GM19043 (cell line): ENCODE data around the gene DUSP2.
A peak's percentile ranks its signal among the peaks of the same experiment; 100 is the strongest.
"Not testable (repeated sequence)": the region's sequence is repeated elsewhere in the genome, so short reads cannot be mapped to it uniquely, and the experiment has no call there.

ENCODE experiments used
- ATAC-seq: cut with Tn5 transposase; IDR thresholded peaks from one replicate; pipeline ENCODE4 v1.9.1; 2021; ENCODE audit warnings: low read depth; ENCODE audit not compliant: unreplicated experiment

DUSP2 gene

DNA sequence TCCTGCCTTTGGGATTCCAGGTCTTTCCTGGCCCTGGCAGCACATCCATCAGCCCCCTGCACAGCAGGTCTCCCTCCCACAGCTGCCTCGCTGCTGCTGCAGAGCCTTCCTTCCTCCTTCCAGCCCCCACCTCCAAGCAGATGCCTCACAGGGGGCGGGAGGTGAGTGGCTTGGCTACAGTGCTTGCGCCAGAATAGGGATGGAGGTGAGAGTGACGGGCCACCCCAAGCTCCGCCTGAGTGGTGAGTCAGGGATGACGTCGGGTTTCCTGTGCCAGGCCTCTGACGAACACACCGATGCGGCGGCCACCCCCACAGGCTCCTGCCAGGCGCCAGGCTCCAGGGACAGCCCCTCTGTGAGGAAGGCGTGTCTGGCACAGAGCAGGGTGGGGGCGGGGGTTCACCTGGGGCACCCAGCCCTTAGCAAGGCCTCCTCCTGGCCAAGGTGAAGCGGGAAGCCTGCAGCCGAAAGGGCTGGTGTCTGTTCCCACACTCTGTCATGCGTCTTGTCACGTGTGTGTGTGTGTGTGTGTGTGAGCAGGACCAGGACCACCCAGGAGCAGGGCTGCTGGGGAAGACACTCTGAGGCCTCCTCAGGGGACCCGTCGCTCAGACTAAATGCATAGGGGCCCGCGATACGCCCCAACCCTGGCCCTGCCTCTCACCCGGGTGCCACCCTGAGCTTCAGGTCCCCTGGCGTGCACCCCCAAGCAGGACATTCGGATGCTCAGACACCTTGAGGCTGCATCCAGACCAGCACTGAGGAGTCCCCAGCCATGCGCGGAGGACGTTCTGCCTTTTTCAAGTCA, 3.4 kb upstream of the DUSP2 start:
- ATAC-seq = peak; percentile 32

GRCh38 chr2:96147593-96148201, 2.5 kb upstream of the DUSP2 start:
- ATAC-seq = no peak

GRCh38 chr2:96146881-96147592, 1.8 kb upstream of the DUSP2 start:
- no peak for ATAC-seq

GRCh38 chr2:96146153-96146880, 1.1 kb upstream of the DUSP2 start:
- no peak for ATAC-seq

DNA sequence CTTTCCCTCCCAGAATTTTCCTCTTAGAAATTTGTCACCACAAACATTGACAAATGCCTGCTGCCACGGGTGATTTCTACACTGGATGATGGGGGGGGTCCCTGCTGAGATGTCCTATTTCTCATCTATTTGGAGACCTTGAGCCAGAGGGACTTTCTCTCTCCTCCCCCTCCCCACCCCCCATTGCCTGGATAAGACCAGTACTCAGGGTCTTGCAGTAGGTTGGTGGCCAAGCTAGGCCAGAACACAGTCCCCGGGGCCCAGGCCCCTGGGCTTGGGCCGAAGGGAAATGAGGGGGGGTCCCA, 560 bp upstream of the DUSP2 start:
- no peak for ATAC-seq

- ATAC-seq = no peak
These were observed 682 bp downstream of the DUSP2 start for GRCh38 chr2:96144481-96145035.

GRCh38 chr2:96143848-96144480, 1.3 kb downstream of the DUSP2 start:
- no peak for ATAC-seq

DNA sequence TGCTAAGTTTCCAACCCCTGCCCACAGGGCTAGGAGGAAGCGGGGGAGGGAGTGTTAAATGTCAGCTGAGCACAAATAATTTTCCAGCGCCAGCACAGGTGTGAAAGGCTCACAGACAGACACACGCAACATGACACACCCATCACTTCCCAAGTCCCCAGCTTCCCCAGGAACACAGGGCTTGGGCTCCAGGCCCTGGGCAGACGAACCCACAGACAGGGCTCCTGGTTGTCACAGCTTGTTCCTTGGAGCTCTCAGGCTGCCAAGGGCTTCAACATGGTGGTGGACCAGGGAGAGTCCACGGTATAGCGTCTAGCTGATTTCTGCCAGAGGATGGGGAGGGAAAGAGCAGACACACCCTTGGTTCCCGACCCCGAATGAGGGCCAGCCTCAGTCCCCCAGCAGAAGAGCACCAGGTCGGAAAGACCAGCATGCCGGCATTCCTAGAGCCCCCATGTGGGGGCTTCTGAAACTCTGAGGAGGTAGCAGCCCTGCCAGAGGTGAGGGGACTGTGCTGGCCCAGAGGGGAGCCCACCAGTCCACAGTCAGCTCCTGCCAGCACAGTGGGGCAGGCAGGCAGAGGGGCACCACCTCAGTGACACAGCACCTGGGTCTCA, 1.9 kb downstream of the DUSP2 start:
- no peak for ATAC-seq

DNA sequence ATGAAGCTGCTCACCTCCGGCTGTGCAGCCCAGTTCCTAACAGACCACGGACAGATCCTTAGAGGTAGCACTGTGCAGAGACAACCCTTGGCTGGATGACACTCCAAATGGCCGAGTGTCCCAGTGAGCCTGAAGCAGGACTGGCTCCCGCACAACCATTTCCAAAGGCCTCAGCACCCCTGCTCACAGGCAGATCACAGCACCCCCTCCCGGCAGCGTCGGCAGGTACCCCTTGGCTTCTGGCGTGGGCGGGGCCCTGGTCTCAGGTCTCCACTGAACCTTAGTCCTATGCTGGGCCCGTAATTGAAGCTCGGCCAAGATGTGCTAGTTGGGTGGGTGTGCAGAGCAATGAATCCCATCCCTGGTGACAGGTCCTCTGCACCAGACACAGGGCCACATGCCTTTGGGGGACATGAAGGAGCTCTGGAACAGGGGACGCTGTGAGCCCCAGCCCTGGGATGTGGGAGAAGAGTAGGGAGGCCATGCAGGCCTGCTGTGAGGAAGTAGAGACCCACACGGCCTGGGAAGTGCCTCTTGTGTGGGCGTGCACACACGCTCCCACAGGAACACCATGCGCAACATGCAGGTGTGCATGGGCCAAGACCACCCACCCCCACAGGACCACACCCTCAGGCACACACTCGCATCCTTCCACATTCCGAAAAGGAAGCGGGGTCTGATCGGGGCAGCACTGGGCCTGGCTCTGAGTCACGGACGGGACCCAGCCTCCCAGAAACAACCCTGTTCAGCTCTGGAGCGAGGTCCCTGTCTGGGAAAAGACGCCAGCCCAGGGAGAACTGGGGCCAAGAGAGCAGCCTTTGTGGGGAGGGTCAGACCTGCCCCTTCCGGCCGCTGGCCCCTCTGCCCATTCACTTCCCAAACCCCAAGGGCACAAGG, 2.8 kb downstream of the DUSP2 start:
- no peak for ATAC-seq

GRCh38 chr2:96141624-96141967, 3.6 kb downstream of the DUSP2 start:
- not testable (repeated sequence) for ATAC-seq

DNA sequence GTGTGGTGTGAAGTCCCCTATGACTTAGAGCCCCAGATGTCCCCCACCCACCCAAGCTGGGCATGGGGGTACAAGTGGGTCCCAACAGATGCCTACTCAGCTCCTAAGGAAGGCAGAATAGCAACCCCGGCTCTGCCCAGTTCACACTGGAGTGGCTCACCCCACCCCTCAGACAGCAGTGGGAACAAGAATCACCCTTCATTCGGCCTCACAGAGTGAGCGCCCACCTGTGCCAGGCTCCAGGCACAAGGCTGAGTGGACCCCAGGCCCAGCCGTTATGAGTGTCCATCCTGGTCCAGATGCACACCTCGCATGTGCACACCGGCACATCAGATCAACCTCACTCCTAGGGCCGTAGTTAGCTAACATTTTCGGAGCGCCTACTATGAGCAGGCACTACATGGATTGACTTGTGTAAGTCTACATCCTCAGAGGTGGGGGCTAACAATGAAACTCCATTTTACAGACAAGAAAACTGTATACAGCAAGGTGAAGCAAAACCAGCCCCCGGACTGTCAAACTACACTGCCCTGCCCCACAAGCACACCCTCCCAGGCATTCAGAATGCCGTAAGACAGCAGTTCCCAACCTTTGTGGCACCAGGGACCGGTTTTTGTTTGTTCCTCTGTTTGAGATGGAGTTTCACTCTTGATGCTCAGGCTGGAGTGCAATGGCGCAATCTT, 4.2 kb downstream of the DUSP2 start:
- no peak for ATAC-seq

GRCh38 chr2:96139181-96139758, 6.0 kb downstream of the DUSP2 start:
- no peak for ATAC-seq

DNA sequence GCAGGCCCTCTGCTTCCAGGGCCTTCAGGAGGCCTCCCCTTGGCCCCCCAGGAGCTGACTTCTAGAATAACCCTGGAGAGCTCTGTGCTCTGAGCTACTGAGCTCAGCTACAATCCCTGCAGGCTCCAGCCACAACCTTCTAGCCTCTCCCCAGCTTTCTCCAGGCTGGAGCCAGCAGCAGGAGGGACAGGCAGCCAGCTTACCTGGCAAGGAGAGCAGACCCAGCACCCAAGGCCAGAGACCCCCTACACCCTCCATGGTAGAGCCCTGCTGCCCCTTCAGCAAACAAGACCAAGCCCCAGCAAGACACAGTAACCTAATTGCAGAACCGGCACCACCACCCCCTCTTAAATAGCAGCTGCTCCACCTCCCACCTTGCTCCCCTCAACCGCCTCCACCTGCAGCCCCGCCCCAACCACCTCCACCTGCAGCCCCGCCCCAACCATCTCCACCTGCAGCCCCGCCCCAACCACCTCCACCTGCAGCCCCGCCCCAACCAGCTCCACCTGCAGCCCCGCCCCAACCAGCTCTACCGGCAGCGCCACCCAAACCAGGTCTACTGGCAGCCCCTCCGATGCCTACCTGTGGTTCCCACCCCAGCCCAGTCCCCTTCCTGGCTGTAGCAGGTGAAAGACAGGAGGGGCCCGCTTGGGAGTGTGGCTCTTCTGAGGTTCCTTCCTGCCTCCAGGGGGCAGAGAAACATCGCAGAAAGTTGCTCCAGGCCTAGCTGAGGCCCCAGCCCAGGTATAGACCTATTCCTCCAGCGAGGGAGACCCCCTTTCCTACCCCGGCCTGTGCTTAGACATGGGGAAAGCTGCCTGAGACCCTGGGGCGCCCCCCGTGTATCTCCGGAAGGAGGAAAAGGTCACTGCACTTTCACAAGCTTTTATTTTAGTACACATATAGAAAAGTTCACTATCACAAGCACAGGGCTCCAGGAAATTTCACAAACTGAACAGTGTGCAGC, 6.8 kb downstream of the DUSP2 start, which contains the start of gene ASTL:
TSS of gene ASTL (minus strand) at position 324 of the 967 bp plus-strand sequence. CDS start at position 258, 66 bp downstream.
- ATAC-seq = no peak

DNA sequence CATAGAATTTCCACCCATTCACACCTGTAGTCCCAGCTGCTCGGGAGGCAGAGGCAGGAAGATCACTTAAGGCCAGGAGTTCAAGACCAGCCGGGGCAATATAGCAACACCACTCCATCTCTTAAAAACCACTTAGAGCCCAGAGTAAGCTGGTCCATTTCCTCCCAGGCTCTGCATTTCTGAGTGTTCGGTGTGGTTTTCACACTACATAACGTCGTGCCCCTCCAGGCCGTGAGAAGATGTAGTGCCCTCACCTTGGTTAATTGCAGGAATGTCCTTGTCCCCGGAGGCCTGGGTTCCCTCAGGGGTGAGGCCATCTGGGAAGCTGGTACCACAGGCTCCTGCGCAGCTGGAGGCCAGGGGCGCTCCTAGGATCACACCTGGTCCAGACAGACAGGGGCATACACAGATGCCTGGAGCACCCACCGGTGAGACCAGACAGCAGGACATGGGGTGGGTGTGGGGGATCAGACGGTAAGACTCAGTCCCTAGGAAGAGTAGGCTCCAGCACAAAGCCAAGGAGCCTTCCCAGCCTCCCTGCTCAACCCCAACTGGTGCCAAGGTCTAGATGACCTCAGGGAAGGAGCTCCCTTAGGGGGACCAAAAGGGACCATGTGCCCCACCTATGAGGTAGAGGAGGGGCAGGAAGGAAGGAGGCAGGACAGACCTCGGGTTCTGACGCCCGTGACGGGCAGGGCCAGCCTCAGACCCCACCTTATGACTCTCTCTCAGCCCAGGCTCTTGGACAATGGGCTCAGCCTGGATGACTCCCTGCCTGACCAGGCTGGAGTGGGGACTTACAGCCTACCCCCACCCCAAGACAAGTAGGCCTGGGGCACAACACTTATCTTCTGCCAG, 7.7 kb downstream of the DUSP2 start:
- ATAC-seq = no peak

DNA sequence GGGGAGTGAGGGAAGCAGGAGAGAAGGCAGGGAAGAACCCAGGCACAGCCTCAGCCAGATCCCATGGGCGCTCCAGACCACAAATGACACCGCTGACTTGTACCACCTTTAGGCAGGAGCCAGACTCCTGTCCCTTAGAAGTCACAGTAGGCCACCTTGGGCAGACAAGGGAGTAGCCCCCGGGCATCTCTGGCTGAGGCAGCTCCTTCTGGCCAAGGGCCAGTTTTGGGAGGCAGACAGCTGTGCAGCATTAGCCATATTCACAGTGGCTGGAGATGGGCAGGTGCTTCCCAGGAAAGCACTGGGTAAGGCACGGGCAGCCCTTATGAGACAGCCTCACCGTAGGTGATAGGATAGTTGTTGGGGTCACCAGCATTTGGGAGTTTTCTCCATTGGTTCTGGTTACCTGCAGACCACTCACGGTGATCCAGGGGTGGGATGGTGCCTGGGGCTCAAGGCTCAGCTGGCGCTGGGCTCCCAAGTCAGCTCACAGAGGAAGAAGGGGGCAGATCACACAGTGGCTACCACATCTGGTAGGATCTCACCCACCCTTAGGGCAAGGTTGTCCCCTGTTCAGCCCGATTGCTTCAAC, 9.0 kb downstream of the DUSP2 start:
- ATAC-seq = no peak

- ATAC-seq = no peak
These were observed 9.6 kb downstream of the DUSP2 start for GRCh38 chr2:96135621-96136020.
